ENCODE results near the gene PRELP. TPM values are rescaled to one million over a fixed set of nuclear protein-coding genes. Genes with fewer than 3 reads are reported as not detected.
"Not testable (repeated sequence)": the region's sequence is repeated elsewhere in the genome, so short reads cannot be mapped to it uniquely, and the experiment has no call there.

Gene PRELP
- polyA plus RNA-seq (ENCODE audit: insufficient read length in 4 of 4) = 1 to 10 TPM; 4.4 to 7.5 (median 4.6) TPM

DNA sequence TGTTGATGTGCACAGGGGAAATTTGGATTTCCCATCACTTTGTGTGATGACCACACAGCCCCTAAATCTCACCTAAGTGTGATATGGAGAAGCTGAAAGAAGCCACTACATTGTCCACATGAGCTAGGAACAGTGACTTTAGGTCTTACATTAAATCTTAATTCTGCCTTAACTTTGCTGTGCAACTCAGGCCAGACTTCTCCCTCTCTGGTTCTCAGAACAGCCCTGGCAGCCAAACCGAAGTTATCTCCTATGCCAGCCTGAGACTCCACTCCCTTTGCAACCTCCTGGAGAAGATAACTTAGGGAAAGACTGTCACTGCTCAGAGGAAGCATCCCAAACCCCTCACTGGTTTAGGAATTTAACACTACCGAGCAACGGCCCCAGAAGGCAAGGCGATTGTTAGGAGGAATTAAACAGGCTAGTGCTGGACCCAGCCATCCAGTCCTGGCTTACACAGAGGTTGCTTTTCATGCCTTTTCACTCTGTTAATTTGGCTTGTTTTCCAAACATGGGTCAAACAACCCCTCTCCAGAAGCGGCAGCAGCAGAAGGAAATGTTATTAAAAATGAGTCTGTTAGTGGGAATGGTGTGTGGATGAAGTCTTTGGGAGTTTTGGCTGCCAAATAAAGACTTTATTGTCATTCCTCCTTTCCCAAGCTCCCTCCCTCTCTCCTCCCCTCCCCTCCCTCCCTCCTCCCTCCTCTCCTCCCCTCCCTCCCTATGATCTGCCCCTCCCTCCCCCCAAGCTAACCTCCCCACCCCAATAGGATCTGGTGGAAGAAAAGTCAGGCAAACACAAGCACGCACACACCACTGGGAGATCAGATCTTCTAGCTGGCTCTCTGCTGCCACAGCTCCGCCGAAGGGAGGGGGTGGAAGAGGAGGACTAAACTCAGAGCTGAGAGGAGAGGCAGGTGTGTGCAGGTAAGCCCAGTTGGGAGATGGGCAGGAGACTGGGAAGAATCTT lies at the start of gene PRELP:
PRELP (plus strand) TSS at position 795 of the 970 bp plus-strand sequence. CDS start 7,379 bp downstream, outside the sequence.
- no peak for DNase-seq (ENCODE audit: low read depth in 4 of 4, low spot score in 3 of 4)

DNA sequence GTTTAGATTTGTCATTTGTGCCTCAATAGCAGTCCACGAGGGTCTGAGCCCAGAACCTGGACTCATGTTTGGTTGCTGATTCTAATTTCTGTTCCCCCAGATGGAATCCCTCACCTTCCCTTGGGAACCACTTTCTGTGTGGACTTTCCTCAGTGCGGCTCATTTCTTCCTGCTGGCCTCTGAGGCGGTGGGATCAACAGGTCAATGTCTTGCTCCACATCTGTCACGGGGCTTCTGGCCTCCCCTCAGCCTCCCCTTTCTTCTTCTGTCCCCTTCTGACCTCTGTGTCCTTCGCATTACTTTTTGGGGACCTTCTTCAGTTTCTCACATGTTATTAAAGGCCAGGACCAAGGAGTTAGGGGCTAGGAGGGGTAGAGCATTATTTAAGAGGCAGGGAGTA lies 49.2 kb upstream of the PRELP start:
- DNase-seq (ENCODE audit: low read depth in 4 of 4, low spot score in 3 of 4) = no peak

DNA sequence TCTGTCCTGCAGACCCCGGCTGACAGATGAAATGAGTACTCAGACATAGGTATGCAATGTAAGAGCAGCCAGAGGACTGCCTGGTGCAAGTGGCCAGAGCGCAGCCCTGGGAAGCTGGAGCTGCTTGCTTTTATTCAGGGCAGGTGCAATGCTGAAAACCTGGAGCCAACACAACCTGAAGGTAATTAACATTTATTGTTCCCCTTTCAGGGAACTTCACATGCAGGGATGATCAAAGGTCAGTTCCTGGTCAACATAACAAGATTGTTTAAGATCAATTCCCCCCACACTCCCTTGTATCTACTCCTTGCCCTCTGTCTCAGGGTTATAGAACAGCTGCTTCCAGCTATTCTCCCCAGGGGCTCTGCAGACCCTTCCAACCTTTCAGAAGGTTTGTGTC lies 48.7 kb upstream of the PRELP start:
- DNase-seq (ENCODE audit: low read depth in 4 of 4, low spot score in 3 of 4) = no peak

DNA sequence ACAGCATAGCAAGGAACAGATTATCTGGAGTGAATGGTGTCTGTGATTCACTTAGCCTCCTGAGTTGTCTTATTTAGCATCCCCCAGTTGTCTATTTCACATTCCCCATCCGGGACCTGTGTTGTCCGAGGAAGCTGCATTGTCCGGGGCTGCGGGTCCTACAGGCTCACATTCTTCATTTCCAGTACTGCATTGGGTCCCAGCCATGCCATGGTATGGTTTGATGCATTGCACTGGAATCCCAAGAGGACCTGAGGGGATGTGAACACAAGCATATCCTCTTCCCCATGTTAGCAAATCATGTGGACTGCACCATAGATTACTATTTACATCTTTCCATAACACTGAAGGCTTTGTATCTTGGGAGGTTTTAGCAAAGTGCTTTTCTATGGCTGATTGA lies 48.2 kb upstream of the PRELP start:
- DNase-seq (ENCODE audit: low read depth in 4 of 4, low spot score in 3 of 4) = no peak

DNA sequence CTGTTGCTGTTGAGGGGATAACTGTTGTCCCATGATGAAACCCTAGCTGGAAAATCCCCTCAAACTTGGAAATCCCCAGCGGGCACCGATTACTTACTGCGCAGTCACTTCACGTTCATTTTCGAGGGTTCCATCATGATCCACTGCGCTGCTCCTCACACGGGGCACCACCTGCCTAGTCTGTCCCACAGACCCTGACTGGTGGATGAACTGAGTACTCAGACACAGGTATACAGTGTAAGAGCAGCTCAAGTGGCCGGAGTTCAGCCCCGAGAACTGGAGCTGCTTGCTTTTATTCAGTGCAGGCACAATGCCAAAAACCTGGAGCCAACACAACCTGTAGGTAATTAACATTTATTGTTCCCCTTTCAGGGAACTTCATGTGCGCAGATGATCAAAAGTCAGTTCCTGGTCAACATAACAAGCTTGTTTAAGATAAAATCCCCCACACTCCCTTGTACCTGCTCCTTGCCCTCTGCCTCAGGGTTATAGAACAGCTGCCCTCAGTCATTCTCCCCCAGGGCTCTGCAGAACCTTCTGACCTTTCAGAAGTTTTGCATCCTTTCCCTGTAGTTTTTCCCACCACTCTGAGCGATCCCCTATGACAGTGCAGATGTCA lies 46.5 kb upstream of the PRELP start:
- no peak for DNase-seq (ENCODE audit: low read depth in 4 of 4, low spot score in 3 of 4)

DNA sequence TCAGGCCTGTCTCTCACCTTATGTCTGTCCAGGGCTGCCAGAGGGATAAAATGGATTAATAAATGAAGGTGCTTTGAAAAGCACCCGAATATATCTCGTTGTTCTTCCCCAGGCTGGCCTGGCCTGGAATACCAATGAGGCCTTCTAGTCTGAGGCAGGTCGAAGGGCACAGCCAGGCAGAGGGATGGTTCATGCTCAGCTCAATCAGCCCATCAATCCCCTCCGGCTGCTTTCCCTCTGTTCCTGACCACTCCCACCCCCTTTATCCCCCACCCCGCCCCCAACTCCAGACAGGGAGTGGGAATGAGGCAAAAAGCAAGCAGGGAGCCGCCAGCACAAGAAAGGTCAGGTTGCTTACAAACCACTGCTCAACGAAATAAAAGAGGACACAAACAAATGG lies 40.0 kb upstream of the PRELP start:
- no peak for DNase-seq (ENCODE audit: low read depth in 4 of 4, low spot score in 3 of 4)

DNA sequence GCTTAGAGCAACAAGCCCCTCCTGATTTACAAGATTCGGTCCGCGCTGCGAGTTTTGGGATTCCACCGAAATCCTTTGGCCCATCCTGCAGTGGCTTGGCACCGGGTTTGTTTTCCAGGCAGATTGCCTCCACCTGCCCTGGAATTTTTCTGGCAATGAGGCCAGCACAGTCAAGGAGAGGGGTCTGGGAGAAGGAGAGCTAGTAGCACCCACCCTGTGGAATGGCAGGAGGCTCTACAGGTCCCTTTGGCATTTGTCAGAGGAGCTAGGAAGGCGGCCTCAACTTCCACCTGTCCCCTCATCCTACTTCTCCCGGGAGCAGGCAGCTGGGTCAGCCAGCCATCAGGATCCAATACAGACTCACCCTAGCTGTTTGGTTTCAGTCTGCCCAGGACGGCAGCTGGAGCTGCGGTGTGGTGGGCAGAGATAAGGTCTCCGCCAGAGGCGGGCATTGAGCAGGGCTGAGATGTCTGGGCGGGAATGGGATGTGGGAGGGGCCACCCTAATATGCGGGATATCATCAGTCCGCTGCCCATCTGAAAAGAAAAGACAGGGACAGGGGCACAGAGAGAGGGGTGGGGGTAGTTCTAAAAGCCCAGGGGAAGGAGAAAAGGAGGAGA lies 37.8 kb upstream of the PRELP start:
- DNase-seq (ENCODE audit: low read depth in 4 of 4, low spot score in 3 of 4) = no peak

DNA sequence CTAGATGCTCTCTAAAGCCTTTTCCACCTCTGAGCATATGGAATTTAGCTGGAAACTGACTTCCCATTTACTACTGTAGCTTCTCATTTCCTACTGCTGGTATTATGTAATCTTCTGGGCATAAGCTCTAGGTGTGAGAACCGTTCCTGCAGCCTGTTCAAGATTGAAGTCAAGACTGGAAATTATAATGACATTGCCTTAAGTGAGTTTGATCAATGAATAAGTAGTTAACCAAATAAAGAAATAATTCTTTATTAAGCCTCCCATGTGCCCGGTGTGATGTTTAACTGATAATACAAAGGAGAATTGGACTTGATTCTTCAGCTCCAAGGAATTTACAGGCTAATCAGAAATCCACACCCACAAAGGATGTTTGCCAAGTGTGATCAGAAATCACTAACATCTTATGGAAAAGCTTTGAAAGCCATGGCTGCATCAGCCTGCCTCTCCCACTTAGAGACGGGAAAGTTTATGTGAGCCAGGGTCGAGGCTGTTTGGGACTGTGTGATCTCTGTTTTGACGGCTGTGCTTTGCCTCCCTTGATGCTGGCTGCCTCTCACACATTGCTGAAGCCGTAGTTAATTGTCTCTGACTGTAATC lies 36.4 kb upstream of the PRELP start:
- DNase-seq (ENCODE audit: low read depth in 4 of 4, low spot score in 3 of 4) = no peak

DNA sequence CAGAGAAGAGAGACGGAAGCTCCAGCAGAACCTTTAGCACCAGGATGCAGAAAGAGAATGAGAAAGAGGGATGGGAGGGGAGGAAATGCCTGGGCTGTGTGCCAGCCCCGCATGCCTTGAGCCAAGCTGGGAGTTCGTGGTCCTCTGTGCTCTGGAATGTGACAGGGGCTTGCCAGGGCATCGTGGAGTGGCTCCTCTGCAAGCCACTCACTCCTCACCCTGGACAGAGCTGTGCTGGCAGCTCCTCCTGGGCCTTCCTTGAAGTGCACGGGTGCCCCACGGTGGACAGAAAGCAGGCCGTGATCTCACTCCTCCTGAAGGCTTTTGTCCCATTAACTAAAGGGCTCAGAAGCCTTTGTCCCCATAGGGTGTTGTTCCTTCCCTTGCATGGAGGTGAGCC lies 34.8 kb upstream of the PRELP start:
- no peak for DNase-seq (ENCODE audit: low read depth in 4 of 4, low spot score in 3 of 4)

DNA sequence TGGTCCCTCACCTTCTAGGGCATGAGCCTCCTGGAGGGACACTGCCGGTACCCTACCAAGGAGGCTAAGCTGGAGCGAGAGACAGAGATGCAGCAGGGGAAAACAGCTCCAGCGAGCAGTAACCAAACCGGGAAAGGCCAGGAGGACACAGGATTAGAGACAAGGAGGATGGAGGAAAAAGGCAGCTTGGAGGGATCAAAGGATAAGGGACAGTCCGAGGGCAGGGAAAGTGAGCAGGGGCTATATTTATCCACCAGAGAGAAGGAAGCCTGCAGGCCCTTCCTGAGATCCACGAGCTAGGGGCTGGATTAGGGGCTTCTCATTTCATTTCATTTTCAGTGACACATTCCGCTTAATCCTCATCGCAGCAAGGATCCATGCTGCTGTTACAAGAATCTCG lies 33.8 kb upstream of the PRELP start:
- no peak for DNase-seq (ENCODE audit: low read depth in 4 of 4, low spot score in 3 of 4)

DNA sequence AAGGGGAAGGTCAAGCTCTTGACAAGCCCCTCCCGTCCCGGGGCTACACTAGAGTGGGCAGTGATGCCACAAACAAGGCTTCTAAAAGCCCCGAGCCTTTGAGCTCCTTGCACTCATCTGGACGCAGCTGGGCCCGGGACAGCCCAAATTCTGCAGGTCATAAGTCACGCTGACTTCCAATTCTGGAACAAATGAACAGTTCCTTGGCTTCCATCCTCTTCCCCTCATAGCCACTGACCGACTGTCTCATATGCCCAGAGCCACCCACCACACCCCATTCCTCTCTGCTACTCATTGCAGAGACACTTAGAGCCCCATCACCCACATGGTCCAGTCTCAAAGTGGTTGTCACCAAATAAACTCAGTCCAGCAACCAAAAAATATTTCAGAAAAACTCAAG lies 32.8 kb upstream of the PRELP start:
- no peak for DNase-seq (ENCODE audit: low read depth in 4 of 4, low spot score in 3 of 4)

DNA sequence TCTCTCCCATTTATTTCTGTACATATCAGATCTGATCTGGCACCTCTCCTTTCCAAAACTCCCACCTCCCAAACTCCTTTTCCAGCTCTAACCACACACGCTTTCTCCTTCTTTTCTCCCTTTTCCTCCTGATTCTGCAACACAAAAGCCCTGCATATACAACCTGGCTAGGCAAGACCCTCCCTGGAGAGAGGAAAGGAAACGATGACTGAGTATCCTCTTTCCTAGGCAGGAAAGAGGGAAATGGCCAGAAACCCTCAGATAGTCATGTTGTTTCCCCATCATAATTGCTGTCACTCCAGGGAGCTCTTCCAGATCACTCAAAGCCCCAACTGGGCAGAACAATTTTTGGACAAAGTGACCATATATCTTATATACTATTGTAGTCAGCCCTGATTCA lies 32.3 kb upstream of the PRELP start:
- no peak for DNase-seq (ENCODE audit: low read depth in 4 of 4, low spot score in 3 of 4)

DNA sequence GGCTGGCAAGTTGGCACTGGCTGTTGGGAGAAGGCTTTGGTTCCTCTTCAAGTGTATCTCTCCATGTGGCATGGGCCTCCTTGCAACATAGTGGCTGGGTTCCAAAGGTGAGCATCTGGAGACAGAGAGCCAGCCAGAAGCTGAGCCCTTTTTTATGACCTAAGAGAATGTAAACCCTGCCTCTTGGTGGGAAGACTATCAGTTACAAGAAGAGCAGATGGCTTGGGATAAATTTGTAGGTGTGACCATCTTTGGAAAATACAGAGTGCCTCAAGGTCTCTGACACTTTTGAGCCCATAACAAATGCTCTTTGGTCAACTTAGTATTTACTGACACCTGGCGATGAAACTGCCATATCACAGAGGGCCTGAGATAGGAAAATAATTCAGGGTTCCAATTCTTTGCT lies 31.4 kb upstream of the PRELP start:
- no peak for DNase-seq (ENCODE audit: low read depth in 4 of 4, low spot score in 3 of 4)

DNA sequence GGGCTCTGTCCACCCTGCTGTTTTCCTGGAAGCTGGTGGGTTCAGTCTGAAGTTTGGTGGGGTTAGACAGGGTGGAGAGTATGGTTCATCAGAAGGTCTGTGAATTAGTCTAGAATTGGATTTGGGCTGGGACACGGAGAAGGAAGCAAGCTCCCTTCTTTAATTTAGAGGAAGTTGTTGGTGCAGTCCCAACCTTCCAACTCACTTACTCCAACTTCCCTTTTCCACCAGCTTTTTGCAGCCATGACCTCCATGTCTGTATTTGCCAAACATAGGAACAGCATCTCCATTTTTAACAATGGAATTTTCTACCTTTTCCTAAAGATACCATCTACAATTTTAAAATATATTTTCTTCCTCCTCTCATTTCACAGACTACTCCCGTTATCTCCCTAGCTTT lies 28.5 kb upstream of the PRELP start:
- no peak for DNase-seq (ENCODE audit: low read depth in 4 of 4, low spot score in 3 of 4)

DNA sequence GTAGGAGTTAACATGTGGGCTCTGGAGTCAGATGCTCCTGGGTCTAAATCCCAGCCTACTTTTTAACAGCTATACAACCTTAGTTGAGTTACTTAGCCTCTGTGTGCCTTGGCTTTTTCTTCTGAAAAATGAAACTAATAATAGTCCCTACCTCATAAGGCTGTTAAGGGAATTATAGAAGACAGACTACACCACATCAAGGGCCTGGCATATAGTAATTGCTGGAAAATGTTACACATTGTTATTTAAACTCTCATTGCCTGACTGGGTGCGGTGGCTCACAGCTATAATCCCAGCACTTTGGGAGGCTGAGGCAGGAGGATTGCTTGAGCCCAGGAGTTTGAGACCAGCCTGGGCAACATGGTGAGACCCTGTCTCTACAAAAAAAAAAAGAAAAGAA lies 28.0 kb upstream of the PRELP start:
- not testable (repeated sequence) for DNase-seq (ENCODE audit: low read depth in 4 of 4, low spot score in 3 of 4)

DNA sequence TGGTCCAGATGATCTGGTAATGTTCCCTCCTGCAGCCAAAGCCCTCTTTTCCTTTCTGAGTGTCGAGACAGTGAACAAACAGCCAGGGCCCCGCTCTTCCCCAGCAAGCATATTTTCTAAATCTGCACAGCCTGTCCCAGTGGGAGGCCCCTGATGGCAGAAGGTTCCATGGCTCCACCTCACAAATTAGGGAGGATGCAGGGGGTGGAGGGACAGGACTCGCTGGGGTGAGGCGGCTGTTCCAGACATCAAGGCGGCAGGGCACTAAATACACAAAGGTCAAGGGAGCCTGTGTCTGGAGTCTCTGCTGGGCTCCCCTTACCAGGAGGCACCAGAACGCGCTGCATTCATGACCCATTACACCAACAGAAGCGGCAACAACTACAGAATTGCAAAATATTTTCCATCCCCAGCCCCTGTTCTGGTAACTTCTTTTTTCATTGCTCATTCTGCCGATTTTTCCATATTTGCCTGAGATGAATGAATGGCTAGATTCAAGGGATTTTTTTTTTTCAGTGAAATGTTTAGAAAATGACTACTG lies 27.0 kb upstream of the PRELP start:
- no peak for DNase-seq (ENCODE audit: low read depth in 4 of 4, low spot score in 3 of 4)

DNA sequence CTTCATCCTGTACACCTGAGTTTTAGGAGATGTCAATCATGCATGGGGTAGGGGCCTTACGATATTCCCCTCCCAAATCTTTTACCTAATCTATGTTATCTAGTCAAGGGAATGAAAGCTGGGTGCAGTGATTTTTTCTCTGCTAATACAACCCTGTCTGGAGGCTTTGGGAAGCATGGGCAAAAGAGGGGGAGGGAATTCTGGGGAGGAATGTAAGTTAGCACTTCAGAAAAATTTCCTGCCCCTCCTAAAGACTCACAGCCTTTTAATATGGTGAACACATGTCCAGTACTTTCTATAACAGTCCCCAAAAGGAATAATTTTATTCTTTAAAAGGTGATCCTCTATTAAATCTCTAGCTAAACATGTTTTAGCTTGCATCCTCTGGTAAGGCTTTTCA lies 25.6 kb upstream of the PRELP start:
- no peak for DNase-seq (ENCODE audit: low read depth in 4 of 4, low spot score in 3 of 4)

DNA sequence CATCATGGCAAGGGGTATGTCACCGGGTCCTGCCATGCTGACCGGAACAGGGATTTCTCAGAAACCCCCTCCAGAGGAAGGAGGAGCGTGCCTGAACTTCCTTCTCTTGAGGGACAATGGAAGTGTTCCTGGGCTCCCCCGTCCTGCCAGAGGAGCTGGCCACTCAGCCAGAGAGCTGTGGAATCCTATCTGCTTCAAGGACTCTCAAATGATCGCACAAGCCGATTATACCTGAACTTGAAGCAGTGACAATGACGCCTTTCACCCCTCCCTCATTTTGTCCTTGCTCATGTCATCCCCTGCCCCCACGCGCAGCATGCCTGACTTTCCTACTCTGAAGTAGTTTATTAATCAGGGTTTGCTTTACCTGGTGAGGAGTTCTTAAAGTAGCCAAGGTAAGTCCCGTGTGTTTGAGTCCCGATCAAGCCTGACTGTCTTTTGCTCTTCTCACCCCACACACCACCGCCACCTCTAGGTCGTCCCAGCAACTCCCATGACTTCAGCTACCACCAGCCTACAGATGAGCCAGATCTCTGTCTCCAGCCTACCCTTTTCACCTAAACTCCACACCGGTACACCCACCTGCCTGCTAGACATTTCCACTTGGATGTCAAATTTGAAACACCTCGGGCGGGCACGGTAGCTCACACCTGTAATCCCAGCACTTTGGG lies 25.0 kb upstream of the PRELP start:
- DNase-seq (ENCODE audit: low read depth in 4 of 4, low spot score in 3 of 4) = no peak

DNA sequence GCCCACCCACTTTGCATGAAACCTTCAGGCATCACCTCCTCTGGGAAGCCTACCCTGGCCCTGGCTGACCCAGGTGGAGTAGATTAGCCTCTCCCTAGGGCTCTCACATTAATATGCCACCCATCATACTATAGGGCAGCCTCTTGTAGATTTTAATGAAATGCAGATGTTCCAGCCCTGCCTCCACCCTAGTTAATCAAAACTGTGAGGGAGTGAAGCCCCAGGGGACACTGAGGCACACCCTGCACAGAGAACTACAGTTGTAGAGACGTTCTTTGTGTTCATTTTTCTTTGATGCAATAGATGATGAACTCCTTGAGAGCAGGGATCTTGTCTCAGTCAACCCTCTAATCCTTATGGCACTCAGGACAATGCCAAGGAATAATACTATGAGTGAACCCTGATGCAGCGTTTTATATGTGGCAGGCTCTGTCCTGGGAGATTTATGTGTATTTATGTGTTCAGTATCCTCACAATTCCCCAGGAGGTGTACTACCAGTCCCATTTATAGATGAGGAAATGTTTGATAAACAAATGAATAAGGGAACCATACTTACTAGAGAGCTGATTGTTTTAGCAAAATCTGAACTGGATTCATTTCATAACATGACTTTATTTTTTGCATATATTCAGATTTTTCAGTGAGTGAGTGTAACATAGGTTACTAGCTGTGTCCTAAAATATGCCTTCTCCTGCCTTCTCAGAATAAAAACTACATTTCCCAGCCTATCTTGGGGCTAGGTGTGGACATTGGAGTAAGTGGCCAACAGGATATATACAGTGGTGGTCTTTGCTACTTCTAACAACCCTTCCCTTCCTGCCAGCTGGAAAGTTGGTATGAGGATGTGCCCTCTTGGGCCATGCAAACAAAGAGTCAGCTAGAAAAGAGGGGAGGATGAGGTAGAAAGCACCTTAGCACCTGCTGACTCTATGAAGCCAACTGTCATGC lies 23.5 kb upstream of the PRELP start:
- DNase-seq (ENCODE audit: low read depth in 4 of 4, low spot score in 3 of 4) = no peak

Measured in right renal pelvis (tissue), 4 donors.